Right ventricle myocardium superior (tissue), 1 donor: ENCODE results near the gene SCG5. TPM values are rescaled to one million over a fixed set of nuclear protein-coding genes. Genes with fewer than 3 reads are reported as not detected.
A peak's percentile ranks its signal among the peaks of the same experiment; 100 is the strongest.

Experiments
- ATAC-seq: fragments of 200-7000 bp; cut with Tn5 transposase; one replicate; pipeline ENCODE4 v1.9.1; 2020; ENCODE audit warnings: mild to moderate bottlenecking; ENCODE audit not compliant: poor library complexity
- DNase-seq: peaks from one replicate; pipeline ENCODE4 v3.0.0-alpha.2; 2020
- intact Hi-C: fragments of 100-400 bp; cut with DNase I; formaldehyde crosslinking; loops from one replicate; pipeline ENCODE4 v1.11.2; 2022
- total RNA-seq: library from RNA; stranded (reverse); fragmentation: NEBNext Ultra II Directional; extraction: Animal tissue kit (Norgen Biotek cat#: 25700); gene quantifications from one replicate; pipeline ENCODE4 v1.2.1, GENCODE V29; 2021
- donor health status: DM: no; HTN: yes; CAD: no; lungs with severe emphysema.

The SCG5 gene
- total RNA-seq, 1 donor from 2014 or later: not detected

- DNase-seq (no peak), ATAC-seq (no peak)
- intact Hi-C loops: no loop called here
These were observed 15.8 kb downstream of the SCG5 start for GRCh38 chr15:32657198-32657883.

- ATAC-seq: no peak
- intact Hi-C loops: no loop called here
- DNase-seq: no peak
These were observed 16.4 kb downstream of the SCG5 start for GRCh38 chr15:32657941-32658340.

- ATAC-seq: peak; percentile 63
- intact Hi-C loops: loop anchor here (5.0 to 10.0 kb wide), 2 partner anchors 295 to 333 kb away; no protein-coding TSS in a partner anchor
- DNase-seq: no peak
These were observed 18.0 kb downstream of the SCG5 start for GRCh38 chr15:32659340-32660155.

GRCh38 chr15:32663671-32664070 lies 22.2 kb downstream of the SCG5 start:
- DNase-seq: no peak
- ATAC-seq: no peak
- intact Hi-C loops: loop anchor here (5.0 to 10.0 kb wide), 2 partner anchors 291 to 329 kb away; no protein-coding TSS in a partner anchor

GRCh38 chr15:32664796-32665195 lies 23.3 kb downstream of the SCG5 start:
- ATAC-seq: no peak
- intact Hi-C loops: loop anchor here (5.0 to 10.0 kb wide), 2 partner anchors 290 to 328 kb away; no protein-coding TSS in a partner anchor

GRCh38 chr15:32667321-32667720 lies 25.8 kb downstream of the SCG5 start:
- DNase-seq: no peak
- intact Hi-C loops: loop anchor here (10.0 kb wide), 1 partner anchor 287 kb away; no protein-coding TSS in a partner anchor
- no peak for ATAC-seq

More at GRCh38 chr15:32664796-32665195, 23.3 kb downstream of the SCG5 start:
- DNase-seq: no peak

GRCh38 chr15:32668942-32669341 lies 27.4 kb downstream of the SCG5 start:
- intact Hi-C loops: loop anchor here (10.0 kb wide), 1 partner anchor 286 kb away; no protein-coding TSS in a partner anchor
- no peak for DNase-seq
- no peak for ATAC-seq

- ATAC-seq (peak; percentile 74), DNase-seq (peak; percentile 53)
- intact Hi-C loops: loop anchor here (10.0 kb wide), 1 partner anchor 285 kb away; no protein-coding TSS in a partner anchor
These were observed 28.5 kb downstream of the SCG5 start for GRCh38 chr15:32669896-32670611.

- no peak for DNase-seq
- ATAC-seq: no peak
- intact Hi-C loops: no loop called here
These were observed 29.1 kb downstream of the SCG5 start for GRCh38 chr15:32670623-32671022.

GRCh38 chr15:32671339-32672325 lies 30.1 kb downstream of the SCG5 start:
- ATAC-seq (no peak), DNase-seq (no peak)
- intact Hi-C loops: no loop called here

- DNase-seq (no peak), ATAC-seq (no peak)
- intact Hi-C loops: no loop called here
These were observed 33.2 kb downstream of the SCG5 start for GRCh38 chr15:32674681-32675080.

- ATAC-seq (no peak), DNase-seq (no peak)
- intact Hi-C loops: no loop called here
These were observed 34.0 kb downstream of the SCG5 start for GRCh38 chr15:32675466-32675865.

- DNase-seq: no peak
- intact Hi-C loops: no loop called here
- ATAC-seq: no peak
These were observed 34.7 kb downstream of the SCG5 start for GRCh38 chr15:32676169-32676568.

GRCh38 chr15:32677238-32677750 lies 35.8 kb downstream of the SCG5 start:
- no peak for ATAC-seq
- no peak for DNase-seq
- intact Hi-C loops: no loop called here

GRCh38 chr15:32679298-32679690 lies 37.8 kb downstream of the SCG5 start:
- ATAC-seq: no peak
- intact Hi-C loops: no loop called here

GRCh38 chr15:32682569-32682968 lies 41.1 kb downstream of the SCG5 start:
- DNase-seq: no peak
- intact Hi-C loops: no loop called here
- no peak for ATAC-seq

More at GRCh38 chr15:32679298-32679690, 37.8 kb downstream of the SCG5 start:
- DNase-seq: no peak

- ATAC-seq (no peak), DNase-seq (no peak)
- intact Hi-C loops: no loop called here
These were observed 41.6 kb downstream of the SCG5 start for GRCh38 chr15:32682977-32683630.
